GM23338 (cell line): ENCODE data around the gene FLT3. TPM values are rescaled to one million over a fixed set of nuclear protein-coding genes. Genes with fewer than 3 reads are reported as not detected.
A peak's percentile ranks its signal among the peaks of the same experiment; 100 is the strongest.

Experiments
- ATAC-seq: fragments of 200-7000 bp; cut with Tn5 transposase; 3 replicates; pipeline ENCODE4 v1.9.1; 2020
- DNase-seq: peaks from one replicate; pipeline ENCODE4 v3.0.0-alpha.2; 2015; ENCODE audit warnings: low spot score
- H2AFZ ChIP-seq: fragments of 200-600 bp; sonication (generic); 2 replicates; pipeline ENCODE4 v1.8.0; 2016; ENCODE audit warnings: antibody characterized with exemption, mild to moderate bottlenecking, moderate library complexity
- H3F3A ChIP-seq: fragments of 200-600 bp; sonication (generic); replicated peaks from 2 replicates; pipeline ENCODE4 v1.8.0; 2017; ENCODE audit warnings: antibody characterized with exemption, mixed run types, low read depth
- H3K27ac ChIP-seq: fragments of 200-600 bp; sonication (generic); 2 replicates; pipeline ENCODE4 v1.6.1; 2016; ENCODE audit warnings: low read depth
- H3K27me3 ChIP-seq: fragments of 200-600 bp; sonication (generic); 2 replicates; pipeline ENCODE4 v1.8.0; 2016; ENCODE audit warnings: mild to moderate bottlenecking, mixed run types, moderate library complexity; ENCODE audit not compliant: insufficient read depth
- H3K36me3 ChIP-seq: fragments of 200-600 bp; sonication (generic); 2 replicates; pipeline ENCODE4 v1.8.0; 2016; ENCODE audit warnings: mild to moderate bottlenecking; ENCODE audit not compliant: insufficient read depth
- H3K4me1 ChIP-seq: fragments of 200-600 bp; sonication (generic); 2 replicates; pipeline ENCODE4 v1.8.0; 2016; ENCODE audit warnings: mild to moderate bottlenecking, moderate library complexity; ENCODE audit not compliant: insufficient read depth
- H3K4me2 ChIP-seq: fragments of 200-600 bp; sonication (generic); 2 replicates; pipeline ENCODE4 v1.7.1; 2017; ENCODE audit warnings: mixed run types
- H3K4me3 ChIP-seq: fragments of 200-600 bp; sonication (generic); 2 replicates; pipeline ENCODE4 v1.6.1; 2016; ENCODE audit warnings: mixed run types
- H3K79me2 ChIP-seq: fragments of 200-600 bp; sonication (generic); replicated peaks from 2 replicates; pipeline ENCODE4 v1.8.0; 2017; ENCODE audit warnings: mild to moderate bottlenecking; ENCODE audit not compliant: insufficient read depth
- H3K9me2 ChIP-seq: fragments of 200-600 bp; sonication (generic); 2 replicates; pipeline ENCODE4 v1.8.0; 2017; ENCODE audit not compliant: insufficient read depth
- H4K20me1 ChIP-seq: fragments of 200-600 bp; sonication (generic); replicated peaks from 2 replicates; pipeline ENCODE4 v1.8.0; 2017; ENCODE audit warnings: mild to moderate bottlenecking; ENCODE audit not compliant: insufficient read depth
- H3K27ac Mint-ChIP-seq: 2 replicates; pipeline ENCODE4 v1.8.0; 2020; ENCODE audit warnings: inconsistent platforms, mild to moderate bottlenecking, moderate library complexity, mixed read lengths
- H3K27me3 Mint-ChIP-seq: 3 replicates; pipeline ENCODE4 v1.8.0; 2022; ENCODE audit warnings: low read depth, mild to moderate bottlenecking, moderate library complexity, mixed read lengths, inconsistent platforms; ENCODE audit not compliant: insufficient read depth, poor library complexity
- H3K36me3 Mint-ChIP-seq: 3 replicates; pipeline ENCODE4 v1.8.0; 2021; ENCODE audit warnings: low read depth, mild to moderate bottlenecking, inconsistent platforms, moderate library complexity, mixed read lengths
- H3K4me1 Mint-ChIP-seq: 3 replicates; pipeline ENCODE4 v1.8.0; 2020; ENCODE audit warnings: mild to moderate bottlenecking, inconsistent platforms, mixed read lengths
- H3K4me3 Mint-ChIP-seq: 3 replicates; pipeline ENCODE4 v1.8.0; 2021; ENCODE audit warnings: moderate library complexity, mild to moderate bottlenecking, inconsistent platforms, mixed read lengths
- H3K9me3 Mint-ChIP-seq: 3 replicates; pipeline ENCODE4 v1.8.0; 2020; ENCODE audit warnings: moderate library complexity, mild to moderate bottlenecking, inconsistent platforms, mixed read lengths
- CREB1 ChIP-seq: fragments of 250-450 bp; sonication (Bioruptor Pico); IDR thresholded peaks from 2 replicates; pipeline ENCODE4 v1.5.0; 2020; ENCODE audit warnings: low read depth, mild to moderate bottlenecking, moderate library complexity
- EZH2 ChIP-seq: fragments of 200-600 bp; sonication (generic); IDR thresholded peaks from one replicate; pipeline ENCODE4 v1.8.0; 2017; ENCODE audit warnings: antibody characterized with exemption, mild to moderate bottlenecking, low read depth; ENCODE audit not compliant: unreplicated experiment
- EZH2phosphoT487 ChIP-seq: fragments of 200-600 bp; sonication (generic); IDR thresholded peaks from one replicate; pipeline ENCODE4 v1.8.1; 2018; ENCODE audit warnings: antibody characterized with exemption; ENCODE audit not compliant: unreplicated experiment
- JUNB ChIP-seq: IDR thresholded peaks from one replicate; pipeline ENCODE4 v1.6.1; 2016; ENCODE audit warnings: antibody characterized with exemption; ENCODE audit not compliant: unreplicated experiment
- NANOG ChIP-seq: IDR thresholded peaks from 2 replicates; pipeline ENCODE4 v1.6.1; 2016; ENCODE audit warnings: antibody characterized with exemption, borderline replicate concordance
- POLR2AphosphoS5 ChIP-seq: IDR thresholded peaks from 2 replicates; pipeline ENCODE4 v1.6.1; 2016; ENCODE audit warnings: antibody characterized with exemption, low read depth
- STAT1 ChIP-seq: IDR thresholded peaks from one replicate; pipeline ENCODE4 v1.6.1; 2016; ENCODE audit warnings: antibody characterized with exemption; ENCODE audit not compliant: unreplicated experiment
- ZNF114 ChIP-seq: fragments of 250-450 bp; sonication (Bioruptor Pico); IDR thresholded peaks from 2 replicates; pipeline ENCODE4 v1.5.0; 2020; ENCODE audit warnings: mild to moderate bottlenecking, moderate library complexity
- ZNF331 ChIP-seq: fragments of 250-450 bp; sonication (Bioruptor Pico); IDR thresholded peaks from 2 replicates; pipeline ENCODE4 v1.5.0; 2020; ENCODE audit warnings: low read depth, mild to moderate bottlenecking, moderate library complexity
- polyA plus RNA-seq: library from polyadenylated mRNA; unstranded; fragments of >200 nt; fragmentation: Nextera tagmentation; extraction: Ambion mirVana; gene quantifications from 2 replicates; pipeline ENCODE4 v1.2.1, GENCODE V29; 2016
- total RNA-seq: library from RNA; depleted of rRNA; stranded (reverse); fragments of >200 nt; shearing (Covaris generic); gene quantifications from 2 replicates; pipeline ENCODE4 v1.2.3, GENCODE V29; 2014
- TF ChIP-seq, protein P1 (sequence below): fragments of 250-450 bp; sonication (Bioruptor Pico); IDR thresholded peaks from 2 replicates; pipeline ENCODE4 v1.5.0; 2020; ENCODE audit warnings: mild to moderate bottlenecking, moderate library complexity
- TF ChIP-seq, protein P2 (sequence below): IDR thresholded peaks from 2 replicates; pipeline ENCODE4 v1.6.1; 2016; ENCODE audit warnings: antibody characterized with exemption
- TF ChIP-seq, protein P3 (sequence below): IDR thresholded peaks from one replicate; pipeline ENCODE4 v1.6.1; 2018; ENCODE audit warnings: antibody characterized with exemption; ENCODE audit not compliant: unreplicated experiment

The FLT3 gene
- total and polyA plus RNA-seq, 2 experiments from 2014 or later = 0.17 to 0.44 TPM

DNA sequence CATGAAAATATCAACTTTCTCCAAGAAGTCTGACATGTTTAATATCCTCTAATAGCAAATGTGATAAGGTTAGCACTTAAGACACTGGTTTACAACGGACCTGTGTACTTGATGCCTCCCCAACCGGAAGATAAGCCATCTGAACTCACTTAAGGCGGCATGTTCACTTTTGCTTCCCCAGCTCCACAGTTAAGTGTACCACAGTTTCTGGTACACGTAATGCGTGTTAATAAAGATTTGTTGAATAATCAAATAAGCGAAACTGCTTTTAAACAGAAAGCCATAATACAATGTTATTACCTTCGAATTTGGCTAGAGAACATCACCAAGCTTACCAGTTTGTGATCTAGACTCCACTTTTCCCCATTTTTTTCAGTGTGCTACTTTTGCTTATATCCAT lies 36.5 kb upstream of the FLT3 start:
- H3K9me3 Mint-ChIP-seq = no peaks in the 10 kb centered on the region
- peaks cover 38% of the 10 kb centered on the region for H3K79me2 ChIP-seq
- no peak overlapping the region for H2AFZ ChIP-seq
- peaks cover 2% of the 10 kb centered on the region; the same call in 1 of the 3 replicates for H3K36me3 Mint-ChIP-seq
- TF ChIP-seq, protein P1, sequence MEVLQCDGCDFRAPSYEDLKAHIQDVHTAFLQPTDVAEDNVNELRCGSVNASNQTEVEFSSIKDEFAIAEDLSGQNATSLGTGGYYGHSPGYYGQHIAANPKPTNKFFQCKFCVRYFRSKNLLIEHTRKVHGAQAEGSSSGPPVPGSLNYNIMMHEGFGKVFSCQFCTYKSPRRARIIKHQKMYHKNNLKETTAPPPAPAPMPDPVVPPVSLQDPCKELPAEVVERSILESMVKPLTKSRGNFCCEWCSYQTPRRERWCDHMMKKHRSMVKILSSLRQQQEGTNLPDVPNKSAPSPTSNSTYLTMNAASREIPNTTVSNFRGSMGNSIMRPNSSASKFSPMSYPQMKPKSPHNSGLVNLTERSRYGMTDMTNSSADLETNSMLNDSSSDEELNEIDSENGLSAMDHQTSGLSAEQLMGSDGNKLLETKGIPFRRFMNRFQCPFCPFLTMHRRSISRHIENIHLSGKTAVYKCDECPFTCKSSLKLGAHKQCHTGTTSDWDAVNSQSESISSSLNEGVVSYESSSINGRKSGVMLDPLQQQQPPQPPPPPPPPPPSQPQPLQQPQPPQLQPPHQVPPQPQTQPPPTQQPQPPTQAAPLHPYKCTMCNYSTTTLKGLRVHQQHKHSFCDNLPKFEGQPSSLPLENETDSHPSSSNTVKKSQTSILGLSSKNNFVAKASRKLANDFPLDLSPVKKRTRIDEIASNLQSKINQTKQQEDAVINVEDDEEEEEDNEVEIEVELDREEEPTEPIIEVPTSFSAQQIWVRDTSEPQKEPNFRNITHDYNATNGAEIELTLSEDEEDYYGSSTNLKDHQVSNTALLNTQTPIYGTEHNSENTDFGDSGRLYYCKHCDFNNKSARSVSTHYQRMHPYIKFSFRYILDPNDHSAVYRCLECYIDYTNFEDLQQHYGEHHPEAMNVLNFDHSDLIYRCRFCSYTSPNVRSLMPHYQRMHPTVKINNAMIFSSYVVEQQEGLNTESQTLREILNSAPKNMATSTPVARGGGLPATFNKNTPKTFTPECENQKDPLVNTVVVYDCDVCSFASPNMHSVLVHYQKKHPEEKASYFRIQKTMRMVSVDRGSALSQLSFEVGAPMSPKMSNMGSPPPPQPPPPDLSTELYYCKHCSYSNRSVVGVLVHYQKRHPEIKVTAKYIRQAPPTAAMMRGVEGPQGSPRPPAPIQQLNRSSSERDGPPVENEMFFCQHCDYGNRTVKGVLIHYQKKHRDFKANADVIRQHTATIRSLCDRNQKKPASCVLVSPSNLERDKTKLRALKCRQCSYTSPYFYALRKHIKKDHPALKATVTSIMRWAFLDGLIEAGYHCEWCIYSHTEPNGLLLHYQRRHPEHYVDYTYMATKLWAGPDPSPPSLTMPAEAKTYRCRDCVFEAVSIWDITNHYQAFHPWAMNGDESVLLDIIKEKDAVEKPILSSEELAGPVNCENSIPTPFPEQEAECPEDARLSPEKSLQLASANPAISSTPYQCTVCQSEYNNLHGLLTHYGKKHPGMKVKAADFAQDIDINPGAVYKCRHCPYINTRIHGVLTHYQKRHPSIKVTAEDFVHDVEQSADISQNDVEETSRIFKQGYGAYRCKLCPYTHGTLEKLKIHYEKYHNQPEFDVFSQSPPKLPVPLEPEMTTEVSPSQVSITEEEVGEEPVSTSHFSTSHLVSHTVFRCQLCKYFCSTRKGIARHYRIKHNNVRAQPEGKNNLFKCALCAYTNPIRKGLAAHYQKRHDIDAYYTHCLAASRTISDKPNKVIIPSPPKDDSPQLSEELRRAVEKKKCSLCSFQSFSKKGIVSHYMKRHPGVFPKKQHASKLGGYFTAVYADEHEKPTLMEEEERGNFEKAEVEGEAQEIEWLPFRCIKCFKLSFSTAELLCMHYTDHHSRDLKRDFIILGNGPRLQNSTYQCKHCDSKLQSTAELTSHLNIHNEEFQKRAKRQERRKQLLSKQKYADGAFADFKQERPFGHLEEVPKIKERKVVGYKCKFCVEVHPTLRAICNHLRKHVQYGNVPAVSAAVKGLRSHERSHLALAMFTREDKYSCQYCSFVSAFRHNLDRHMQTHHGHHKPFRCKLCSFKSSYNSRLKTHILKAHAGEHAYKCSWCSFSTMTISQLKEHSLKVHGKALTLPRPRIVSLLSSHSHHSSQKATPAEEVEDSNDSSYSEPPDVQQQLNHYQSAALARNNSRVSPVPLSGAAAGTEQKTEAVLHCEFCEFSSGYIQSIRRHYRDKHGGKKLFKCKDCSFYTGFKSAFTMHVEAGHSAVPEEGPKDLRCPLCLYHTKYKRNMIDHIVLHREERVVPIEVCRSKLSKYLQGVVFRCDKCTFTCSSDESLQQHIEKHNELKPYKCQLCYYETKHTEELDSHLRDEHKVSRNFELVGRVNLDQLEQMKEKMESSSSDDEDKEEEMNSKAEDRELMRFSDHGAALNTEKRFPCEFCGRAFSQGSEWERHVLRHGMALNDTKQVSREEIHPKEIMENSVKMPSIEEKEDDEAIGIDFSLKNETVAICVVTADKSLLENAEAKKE (CRISPR knock-in tag) = no peak
- TF ChIP-seq POLR2AphosphoS5 (no peak), EZH2 (no peak), ZNF114 (CRISPR knock-in tag) (no peak), ZNF331 (no peak), EZH2phosphoT487 (no peak), STAT1 (no peak), CREB1 (CRISPR knock-in tag) (no peak), JUNB (no peak), NANOG (no peak)
- TF ChIP-seq, protein P2, sequence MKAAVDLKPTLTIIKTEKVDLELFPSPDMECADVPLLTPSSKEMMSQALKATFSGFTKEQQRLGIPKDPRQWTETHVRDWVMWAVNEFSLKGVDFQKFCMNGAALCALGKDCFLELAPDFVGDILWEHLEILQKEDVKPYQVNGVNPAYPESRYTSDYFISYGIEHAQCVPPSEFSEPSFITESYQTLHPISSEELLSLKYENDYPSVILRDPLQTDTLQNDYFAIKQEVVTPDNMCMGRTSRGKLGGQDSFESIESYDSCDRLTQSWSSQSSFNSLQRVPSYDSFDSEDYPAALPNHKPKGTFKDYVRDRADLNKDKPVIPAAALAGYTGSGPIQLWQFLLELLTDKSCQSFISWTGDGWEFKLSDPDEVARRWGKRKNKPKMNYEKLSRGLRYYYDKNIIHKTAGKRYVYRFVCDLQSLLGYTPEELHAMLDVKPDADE = no peak
- TF ChIP-seq, protein P3, sequence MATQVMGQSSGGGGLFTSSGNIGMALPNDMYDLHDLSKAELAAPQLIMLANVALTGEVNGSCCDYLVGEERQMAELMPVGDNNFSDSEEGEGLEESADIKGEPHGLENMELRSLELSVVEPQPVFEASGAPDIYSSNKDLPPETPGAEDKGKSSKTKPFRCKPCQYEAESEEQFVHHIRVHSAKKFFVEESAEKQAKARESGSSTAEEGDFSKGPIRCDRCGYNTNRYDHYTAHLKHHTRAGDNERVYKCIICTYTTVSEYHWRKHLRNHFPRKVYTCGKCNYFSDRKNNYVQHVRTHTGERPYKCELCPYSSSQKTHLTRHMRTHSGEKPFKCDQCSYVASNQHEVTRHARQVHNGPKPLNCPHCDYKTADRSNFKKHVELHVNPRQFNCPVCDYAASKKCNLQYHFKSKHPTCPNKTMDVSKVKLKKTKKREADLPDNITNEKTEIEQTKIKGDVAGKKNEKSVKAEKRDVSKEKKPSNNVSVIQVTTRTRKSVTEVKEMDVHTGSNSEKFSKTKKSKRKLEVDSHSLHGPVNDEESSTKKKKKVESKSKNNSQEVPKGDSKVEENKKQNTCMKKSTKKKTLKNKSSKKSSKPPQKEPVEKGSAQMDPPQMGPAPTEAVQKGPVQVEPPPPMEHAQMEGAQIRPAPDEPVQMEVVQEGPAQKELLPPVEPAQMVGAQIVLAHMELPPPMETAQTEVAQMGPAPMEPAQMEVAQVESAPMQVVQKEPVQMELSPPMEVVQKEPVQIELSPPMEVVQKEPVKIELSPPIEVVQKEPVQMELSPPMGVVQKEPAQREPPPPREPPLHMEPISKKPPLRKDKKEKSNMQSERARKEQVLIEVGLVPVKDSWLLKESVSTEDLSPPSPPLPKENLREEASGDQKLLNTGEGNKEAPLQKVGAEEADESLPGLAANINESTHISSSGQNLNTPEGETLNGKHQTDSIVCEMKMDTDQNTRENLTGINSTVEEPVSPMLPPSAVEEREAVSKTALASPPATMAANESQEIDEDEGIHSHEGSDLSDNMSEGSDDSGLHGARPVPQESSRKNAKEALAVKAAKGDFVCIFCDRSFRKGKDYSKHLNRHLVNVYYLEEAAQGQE = no peak
- peak overlapping the region; percentile 95 for H3K4me2 ChIP-seq
- peaks cover 23% of the 10 kb centered on the region for H3K4me1 Mint-ChIP-seq
- ATAC-seq = no peak
- H4K20me1 ChIP-seq = no peaks in the 10 kb centered on the region
- H3K4me1 ChIP-seq = peaks cover 9% of the 10 kb centered on the region
- no peaks in the 10 kb centered on the region for H3K36me3 ChIP-seq
- H3K27ac ChIP-seq = peak overlapping the region; percentile 99
- no peaks in the 10 kb centered on the region for H3K27me3 ChIP-seq
- peak overlapping the region; percentile 94 for H3K27ac Mint-ChIP-seq
- H3K27me3 Mint-ChIP-seq = peaks cover 10% of the 10 kb centered on the region
- peak overlapping the region; percentile 90 for H3K4me3 ChIP-seq
- DNase-seq = no peak
- peak overlapping the region; percentile 87 for H3K4me3 Mint-ChIP-seq
- H3K9me2 ChIP-seq = no peaks in the 10 kb centered on the region
- H3F3A ChIP-seq = peaks cover 13% of the 10 kb centered on the region; the same call in 1 of the 2 replicates
